DND-41 (cell line): ENCODE results near the gene GPNMB.
"Not testable (repeated sequence)": the region's sequence is repeated elsewhere in the genome, so short reads cannot be mapped to it uniquely, and the experiment has no call there.

Source experiments
- ATAC-seq: fragments of 200-7000 bp; cut with Tn5 transposase; 3 replicates; pipeline ENCODE4 v1.9.1; 2021; ENCODE audit warnings: low read depth; ENCODE audit not compliant: insufficient read depth
- DNase-seq: peaks from one replicate; pipeline ENCODE4 v3.0.0-alpha.2; 2020
- H2AFZ ChIP-seq: 2 replicates; pipeline ENCODE4 v1.6.0; 2012; ENCODE audit warnings: low read depth, low read length
- H3K27ac ChIP-seq: 2 replicates; pipeline ENCODE4 v1.5.1; 2012; ENCODE audit warnings: low read length, inconsistent platforms
- H3K27me3 ChIP-seq: fragments of 200-600 bp; sonication (generic); 2 replicates; pipeline ENCODE4 v1.6.0; 2012; ENCODE audit warnings: low read length, mild to moderate bottlenecking, inconsistent platforms; ENCODE audit not compliant: insufficient read depth, poor library complexity
- H3K36me3 ChIP-seq: 2 replicates; pipeline ENCODE4 v1.5.1; 2012; ENCODE audit warnings: low read length, inconsistent platforms; ENCODE audit not compliant: insufficient read depth
- H3K4me1 ChIP-seq: 2 replicates; pipeline ENCODE4 v1.5.1; 2012; ENCODE audit warnings: mild to moderate bottlenecking, low read length; ENCODE audit not compliant: insufficient read depth
- H3K4me2 ChIP-seq: 2 replicates; pipeline ENCODE4 v1.6.0; 2012; ENCODE audit warnings: mild to moderate bottlenecking, moderate library complexity, low read length, inconsistent platforms; ENCODE audit not compliant: insufficient read depth
- H3K4me3 ChIP-seq, 2 experiments: fragments of 200-600 bp in 1 of 2; shearing (Covaris generic) in 1 of 2; 2 replicates each; pipeline ENCODE4 v1.5.1; 2012 to 2016; ENCODE audit warnings: inconsistent platforms in 2 of 2, low read length in 2 of 2, mild to moderate bottlenecking in 2 of 2, low read depth in 1 of 2, moderate library complexity in 1 of 2
- H3K79me2 ChIP-seq: 2 replicates; pipeline ENCODE4 v1.6.0; 2012; ENCODE audit warnings: low read length, inconsistent platforms; ENCODE audit not compliant: insufficient read depth
- H3K9ac ChIP-seq: 2 replicates; pipeline ENCODE4 v1.6.0; 2012; ENCODE audit warnings: low read depth, mild to moderate bottlenecking, inconsistent platforms, low read length, moderate library complexity
- H3K9me3 ChIP-seq: 2 replicates; pipeline ENCODE4 v1.5.1; 2012; ENCODE audit warnings: low read length, moderate library complexity, mild to moderate bottlenecking, inconsistent platforms; ENCODE audit not compliant: insufficient read depth, severe bottlenecking
- H4K20me1 ChIP-seq: 2 replicates; pipeline ENCODE4 v1.6.0; 2012; ENCODE audit warnings: low read length; ENCODE audit not compliant: insufficient read depth
- EZH2 ChIP-seq: IDR thresholded peaks from 3 replicates; pipeline ENCODE4 v1.6.1; 2012; ENCODE audit warnings: borderline replicate concordance, low read depth, mild to moderate bottlenecking, moderate library complexity, low read length, inconsistent platforms; ENCODE audit not compliant: severe bottlenecking
- TF ChIP-seq, protein P1 (sequence below): IDR thresholded peaks from 2 replicates; pipeline ENCODE4 v1.5.1; 2012; ENCODE audit warnings: borderline replicate concordance, low read length, moderate library complexity, mild to moderate bottlenecking; ENCODE audit not compliant: poor library complexity, severe bottlenecking; ENCODE audit errors: extremely low read depth

Gene GPNMB

DNA sequence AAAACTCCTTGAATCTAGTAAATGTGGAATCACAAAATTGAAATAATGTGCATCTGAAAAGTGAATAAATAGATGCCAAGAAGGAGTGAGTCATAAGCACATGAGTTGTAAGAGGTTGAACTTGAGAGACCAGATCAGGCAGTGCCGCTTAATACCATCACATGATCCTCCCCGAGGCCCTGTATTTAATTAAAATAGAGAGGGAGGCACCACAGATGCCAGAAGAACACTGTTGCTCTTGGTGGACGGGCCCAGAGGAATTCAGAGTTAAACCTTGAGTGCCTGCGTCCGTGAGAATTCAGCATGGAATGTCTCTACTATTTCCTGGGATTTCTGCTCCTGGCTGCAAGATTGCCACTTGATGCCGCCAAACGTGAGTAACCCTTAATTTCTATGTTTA is at the start of gene GPNMB:
GPNMB (plus strand) TSS at position 221 of the 400 bp plus-strand sequence; CDS start at position 304, 83 bp downstream.
- H3K4me1 ChIP-seq: no peaks in the 10 kb centered on the region
- no peaks in the 10 kb centered on the region for H4K20me1 ChIP-seq
- no peak within 1 kb of the TSS for H3K27ac ChIP-seq
- no peak for DNase-seq
- H3K27me3 ChIP-seq: peaks cover 10% of the 10 kb centered on the region
- H3K4me3 ChIP-seq: no peak within 1 kb of the TSS
- H3K36me3 ChIP-seq: no peaks in the 10 kb centered on the region
- H3K4me2 ChIP-seq: no peak within 1 kb of the TSS
- H3K9ac ChIP-seq: no peak within 1 kb of the TSS
- TF ChIP-seq EZH2: no peak
- TF ChIP-seq, protein P1, sequence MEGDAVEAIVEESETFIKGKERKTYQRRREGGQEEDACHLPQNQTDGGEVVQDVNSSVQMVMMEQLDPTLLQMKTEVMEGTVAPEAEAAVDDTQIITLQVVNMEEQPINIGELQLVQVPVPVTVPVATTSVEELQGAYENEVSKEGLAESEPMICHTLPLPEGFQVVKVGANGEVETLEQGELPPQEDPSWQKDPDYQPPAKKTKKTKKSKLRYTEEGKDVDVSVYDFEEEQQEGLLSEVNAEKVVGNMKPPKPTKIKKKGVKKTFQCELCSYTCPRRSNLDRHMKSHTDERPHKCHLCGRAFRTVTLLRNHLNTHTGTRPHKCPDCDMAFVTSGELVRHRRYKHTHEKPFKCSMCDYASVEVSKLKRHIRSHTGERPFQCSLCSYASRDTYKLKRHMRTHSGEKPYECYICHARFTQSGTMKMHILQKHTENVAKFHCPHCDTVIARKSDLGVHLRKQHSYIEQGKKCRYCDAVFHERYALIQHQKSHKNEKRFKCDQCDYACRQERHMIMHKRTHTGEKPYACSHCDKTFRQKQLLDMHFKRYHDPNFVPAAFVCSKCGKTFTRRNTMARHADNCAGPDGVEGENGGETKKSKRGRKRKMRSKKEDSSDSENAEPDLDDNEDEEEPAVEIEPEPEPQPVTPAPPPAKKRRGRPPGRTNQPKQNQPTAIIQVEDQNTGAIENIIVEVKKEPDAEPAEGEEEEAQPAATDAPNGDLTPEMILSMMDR: no peak
- H2AFZ ChIP-seq: no peak within 1 kb of the TSS
- no peaks in the 10 kb centered on the region for H3K9me3 ChIP-seq
- H3K79me2 ChIP-seq: no peaks in the 10 kb centered on the region
- no peak for ATAC-seq

DNA sequence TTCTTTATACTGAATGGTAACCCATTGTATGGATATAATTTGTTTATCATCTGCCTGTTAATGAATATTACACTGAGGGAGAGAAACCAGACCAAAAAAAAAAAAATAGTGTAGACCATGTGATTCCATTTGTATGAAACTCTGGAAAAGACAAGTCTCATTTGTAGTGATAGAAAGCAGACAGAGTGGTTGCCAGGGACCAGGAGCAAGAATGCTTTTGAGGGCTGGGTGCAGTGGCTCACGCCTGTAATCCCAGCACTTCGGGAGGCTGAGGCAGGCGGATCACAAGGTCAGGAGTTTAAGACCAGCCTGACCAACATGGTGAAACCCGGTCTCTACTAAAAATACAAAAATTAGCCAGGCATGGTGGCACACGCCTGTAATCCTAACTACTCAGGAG is 48.8 kb upstream of the GPNMB start:
- not testable (repeated sequence) for H3K27me3 ChIP-seq, H2AFZ ChIP-seq, H3K4me2 ChIP-seq, H3K4me1 ChIP-seq, H3K79me2 ChIP-seq, H3K9me3 ChIP-seq, H3K9ac ChIP-seq, H3K4me3 ChIP-seq, H4K20me1 ChIP-seq, ATAC-seq, H3K27ac ChIP-seq, DNase-seq
- H3K36me3 ChIP-seq: peaks cover 52% of the 10 kb centered on the region

DNA sequence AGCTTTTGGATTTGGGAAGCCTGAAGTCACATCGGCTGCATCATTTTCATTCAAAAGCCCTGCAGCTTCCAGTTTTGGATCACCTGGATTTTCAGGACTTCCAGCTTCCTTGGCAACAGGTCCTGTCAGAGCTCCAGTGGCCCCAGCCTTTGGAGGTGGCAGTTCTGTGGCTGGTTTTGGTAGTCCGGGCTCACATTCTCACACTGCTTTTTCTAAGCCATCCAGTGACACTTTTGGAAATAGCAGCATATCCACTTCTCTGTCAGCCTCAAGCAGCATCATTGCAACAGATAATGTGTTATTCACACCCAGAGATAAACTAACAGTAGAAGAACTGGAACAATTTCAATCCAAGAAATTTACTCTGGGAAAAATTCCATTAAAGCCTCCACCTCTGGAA is 46.2 kb upstream of the GPNMB start:
- H3K4me2 ChIP-seq: no peak overlapping the region
- H3K79me2 ChIP-seq: no peaks in the 10 kb centered on the region
- no peak for ATAC-seq
- TF ChIP-seq, protein P1: no peak
- no peak for TF ChIP-seq EZH2
- no peaks in the 10 kb centered on the region for H3K27me3 ChIP-seq
- no peak overlapping the region for H2AFZ ChIP-seq
- peaks cover 43% of the 10 kb centered on the region for H3K36me3 ChIP-seq
- no peaks in the 10 kb centered on the region for H4K20me1 ChIP-seq
- DNase-seq: no peak
- no peaks in the 10 kb centered on the region for H3K4me1 ChIP-seq
- H3K27ac ChIP-seq: no peak overlapping the region
- no peak overlapping the region for H3K4me3 ChIP-seq
- H3K9ac ChIP-seq: no peak overlapping the region
- no peaks in the 10 kb centered on the region for H3K9me3 ChIP-seq

DNA sequence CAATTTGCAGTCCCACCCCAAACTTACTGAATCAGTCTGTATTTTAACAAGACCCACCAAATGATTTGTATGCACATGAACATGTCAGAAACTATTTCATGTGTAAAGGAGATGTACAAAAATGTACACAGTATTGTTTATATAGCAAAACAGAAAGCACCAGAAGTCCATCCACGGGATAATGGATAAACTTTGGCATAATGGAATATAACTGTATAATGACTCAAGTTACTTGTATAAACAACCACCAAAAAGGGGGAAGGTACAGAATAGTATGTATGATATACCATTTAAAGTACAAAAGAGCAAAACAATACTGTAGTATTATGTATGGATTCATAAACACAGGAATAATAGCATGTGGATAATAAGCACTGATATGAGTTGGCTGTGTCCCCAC is 42.3 kb upstream of the GPNMB start:
- H3K4me1 ChIP-seq: no peaks in the 10 kb centered on the region
- TF ChIP-seq, protein P1: no peak
- TF ChIP-seq EZH2: no peak
- ATAC-seq (no peak), DNase-seq (no peak)
- H4K20me1 ChIP-seq: no peaks in the 10 kb centered on the region
- no peaks in the 10 kb centered on the region for H3K27me3 ChIP-seq
- H2AFZ ChIP-seq: no peak overlapping the region
- no peak overlapping the region for H3K4me3 ChIP-seq
- H3K27ac ChIP-seq: no peak overlapping the region
- no peak overlapping the region for H3K4me2 ChIP-seq
- H3K9me3 ChIP-seq: no peaks in the 10 kb centered on the region
- H3K9ac ChIP-seq: no peak overlapping the region
- no peaks in the 10 kb centered on the region for H3K79me2 ChIP-seq
- H3K36me3 ChIP-seq: peaks cover 21% of the 10 kb centered on the region
